NCI-H2081 (cell line): ENCODE measurements around the gene GRPEL2.
"Not testable (repeated sequence)": the region's sequence is repeated elsewhere in the genome, so short reads cannot be mapped to it uniquely, and the experiment has no call there.

ENCODE experiments used
- DNase-seq, 2 experiments: peaks; one replicate each; lab custom pipeline; 2025; lab: John Stamatoyannopoulos, UW

Gene GRPEL2

GRCh38 chr5:149398747-149399266 is 53.5 kb downstream of the GRPEL2 start:
- not testable (repeated sequence) for DNase-seq

DNA sequence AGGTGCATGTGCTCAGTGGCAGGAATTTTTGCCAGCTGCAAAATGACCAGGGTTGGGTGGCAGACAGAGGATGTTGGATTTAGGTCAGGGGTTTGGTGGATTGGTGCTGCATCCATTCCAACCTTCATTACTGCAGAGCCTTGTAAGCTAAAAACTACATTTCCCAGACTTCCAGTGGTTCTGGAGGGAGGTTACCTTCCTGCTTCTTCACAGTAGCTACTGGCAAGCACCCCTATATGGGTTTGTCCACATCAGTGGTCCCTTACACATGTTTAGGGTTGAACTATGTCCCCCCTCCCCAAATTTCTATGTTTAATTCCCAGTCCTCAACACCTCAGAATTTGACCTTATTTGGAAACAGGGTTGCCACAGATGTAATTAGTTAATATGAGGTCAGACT is 54.5 kb downstream of the GRPEL2 start:
- no peak for DNase-seq

DNA sequence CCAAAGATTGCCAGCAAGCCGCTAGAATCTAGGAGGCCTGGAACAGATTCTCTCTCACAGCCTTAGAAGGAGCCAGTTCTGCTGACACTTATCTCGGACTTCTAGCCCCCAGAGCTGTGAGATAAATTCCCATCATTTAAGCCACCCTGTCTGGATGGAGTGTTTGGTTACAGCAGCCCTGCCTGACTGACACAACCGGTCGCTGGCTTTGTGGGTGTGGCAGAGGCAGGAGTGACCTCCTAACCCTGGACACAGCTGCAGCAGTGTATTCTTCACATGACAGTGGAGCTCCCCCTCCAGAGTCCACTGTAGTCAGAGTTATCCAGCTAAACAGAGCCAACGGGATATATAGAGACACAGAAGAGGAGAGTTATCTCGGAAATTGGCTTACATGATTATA is 55.0 kb downstream of the GRPEL2 start:
- DNase-seq: no peak

- no peak for DNase-seq
Observed at GRCh38 chr5:149401051-149401450, 55.8 kb downstream of the GRPEL2 start.

- DNase-seq: no peak
Observed at GRCh38 chr5:149402291-149402690, 57.0 kb downstream of the GRPEL2 start.
